Measurements from ENCODE around the gene DCTPP1. TPM values are rescaled to one million over a fixed set of nuclear protein-coding genes. Genes with fewer than 3 reads are reported as not detected.
"Not testable (repeated sequence)": the region's sequence is repeated elsewhere in the genome, so short reads cannot be mapped to it uniquely, and the experiment has no call there.

DCTPP1 gene
- 167 and 176 TPM in 2 replicates for total RNA-seq

DNA sequence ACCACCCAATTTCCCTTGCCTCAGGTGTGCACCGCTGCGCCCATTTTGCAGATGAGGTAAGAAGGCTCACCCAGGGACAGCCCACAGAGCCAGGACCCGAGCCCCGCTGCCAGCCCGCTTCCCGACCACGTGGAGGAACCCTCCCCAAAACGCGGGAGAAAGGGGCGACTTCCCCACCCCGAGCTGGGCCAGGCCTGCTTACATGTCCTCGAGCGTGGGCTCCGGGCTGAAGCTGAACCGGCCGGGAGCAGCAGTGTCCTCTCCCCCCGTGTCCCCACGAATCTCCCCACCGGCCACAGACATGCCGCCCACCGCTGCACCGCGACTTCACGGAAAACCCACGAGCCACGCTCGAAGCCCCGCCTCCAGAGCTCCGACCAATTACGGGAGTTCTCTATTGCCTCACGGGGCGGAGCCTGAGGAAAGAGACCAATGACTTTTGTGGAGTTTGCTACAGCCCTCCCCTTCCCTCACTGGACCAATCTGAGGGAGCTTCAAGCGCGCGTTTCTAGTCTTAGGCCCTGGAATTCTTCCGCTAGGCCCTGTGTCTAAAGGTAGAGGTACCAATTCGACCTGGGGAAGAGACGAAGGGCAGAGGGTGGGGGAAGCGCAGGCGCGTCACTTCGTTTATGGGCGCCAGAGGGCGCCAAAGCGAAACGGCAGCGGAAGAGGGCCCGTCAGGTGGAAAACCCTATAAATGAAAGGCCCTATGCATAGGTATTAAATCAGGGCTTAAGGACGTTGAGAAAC, at the start of gene DCTPP1:
DCTPP1 (minus strand) TSS at position 353 of the 750 bp plus-strand sequence; CDS start at position 303, 50 bp downstream.
- Mint-ChIP-seq H3K27me3 (no peaks in the 10 kb centered on the region), H3K4me1 (peaks cover 27% of the 10 kb centered on the region), H3K36me3 (ENCODE audit: low read depth) (peaks cover 32% of the 10 kb centered on the region), H3K4me3 (no peak within 1 kb of the TSS), H3K9me3 (no peaks in the 10 kb centered on the region), H3K27ac (no peak within 1 kb of the TSS)
- intact Hi-C loops (cut with micrococcal nuclease), result loop anchor here (1.0 to 5.0 kb wide), 9 partner anchors 15 to 198 kb away; partner anchors contain the start of genes ITGAL, SEPHS2, ZNF747 and ZNF785
- DNase-seq, result peak; percentile 99

DNA sequence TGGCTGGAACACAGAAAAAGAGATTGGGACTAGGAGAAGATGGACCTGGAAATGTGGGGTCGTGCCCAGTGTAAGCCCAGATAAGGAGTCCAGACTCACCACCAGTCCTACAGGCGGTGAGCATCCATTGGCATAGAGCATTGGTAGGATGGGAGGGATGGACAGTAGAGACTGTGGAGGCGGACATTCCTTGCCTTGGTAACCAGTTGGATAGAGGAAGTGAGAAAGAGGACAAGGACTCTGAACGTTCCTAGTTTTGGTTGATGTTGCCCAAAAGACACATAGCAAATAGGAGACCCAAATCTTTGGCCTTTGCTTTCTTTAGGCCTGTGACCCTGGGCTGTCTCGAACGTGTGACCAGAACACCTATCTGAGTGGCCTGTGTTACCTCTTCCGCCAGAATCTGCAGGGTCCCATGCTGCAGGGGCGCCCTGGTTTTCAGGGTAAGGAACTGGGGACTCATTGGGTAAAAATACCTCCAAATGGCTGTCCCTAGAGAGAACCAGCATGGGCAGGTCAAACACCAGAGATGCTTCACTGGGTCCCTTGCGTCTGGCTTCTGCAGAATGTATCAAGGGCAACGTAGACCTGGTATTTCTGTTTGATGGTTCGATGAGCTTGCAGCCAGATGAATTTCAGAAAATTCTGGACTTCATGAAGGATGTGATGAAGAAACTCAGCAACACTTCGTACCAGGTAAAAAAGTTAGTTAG, 49.1 kb upstream of the DCTPP1 start:
- H3K4me3 Mint-ChIP-seq, result no peak overlapping the region
- no peaks in the 10 kb centered on the region for H3K27me3 Mint-ChIP-seq
- no peak overlapping the region for H3K27ac Mint-ChIP-seq
- intact Hi-C loops (cut with micrococcal nuclease), result no loop called here
- H3K9me3 Mint-ChIP-seq, result no peaks in the 10 kb centered on the region
- peaks cover 82% of the 10 kb centered on the region for H3K36me3 Mint-ChIP-seq (ENCODE audit: low read depth)
- DNase-seq, result no peak
- peaks cover 52% of the 10 kb centered on the region for H3K4me1 Mint-ChIP-seq

DNA sequence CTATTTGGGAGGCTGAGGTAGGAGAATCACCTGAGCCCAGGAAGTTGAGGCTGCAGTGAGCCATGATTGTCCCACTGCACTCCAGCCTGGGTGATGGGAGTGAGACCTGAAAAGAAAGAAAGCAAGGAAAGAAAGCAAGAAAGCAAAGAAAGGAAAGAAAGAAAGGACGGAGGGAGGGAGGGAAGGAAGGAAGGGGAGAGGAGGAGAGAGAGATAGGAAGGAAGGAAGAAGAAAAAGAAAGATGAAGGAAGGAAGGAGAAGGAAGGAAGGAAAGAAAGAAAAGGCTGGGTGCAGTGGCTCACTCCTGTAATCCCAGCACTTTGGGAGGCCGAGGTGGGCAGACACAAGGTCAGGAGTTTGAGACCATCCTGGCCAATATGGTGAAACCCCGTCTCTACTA, 47.9 kb upstream of the DCTPP1 start:
- H3K27ac Mint-ChIP-seq, result peak overlapping the region; percentile 68
- H3K4me1 Mint-ChIP-seq, result peaks cover 57% of the 10 kb centered on the region
- H3K4me3 Mint-ChIP-seq, result peak overlapping the region; percentile 55
- H3K27me3 Mint-ChIP-seq; H3K9me3 Mint-ChIP-seq; intact Hi-C loops (cut with micrococcal nuclease); DNase-seq: not testable (repeated sequence)
- peaks cover 82% of the 10 kb centered on the region for H3K36me3 Mint-ChIP-seq (ENCODE audit: low read depth)

DNA sequence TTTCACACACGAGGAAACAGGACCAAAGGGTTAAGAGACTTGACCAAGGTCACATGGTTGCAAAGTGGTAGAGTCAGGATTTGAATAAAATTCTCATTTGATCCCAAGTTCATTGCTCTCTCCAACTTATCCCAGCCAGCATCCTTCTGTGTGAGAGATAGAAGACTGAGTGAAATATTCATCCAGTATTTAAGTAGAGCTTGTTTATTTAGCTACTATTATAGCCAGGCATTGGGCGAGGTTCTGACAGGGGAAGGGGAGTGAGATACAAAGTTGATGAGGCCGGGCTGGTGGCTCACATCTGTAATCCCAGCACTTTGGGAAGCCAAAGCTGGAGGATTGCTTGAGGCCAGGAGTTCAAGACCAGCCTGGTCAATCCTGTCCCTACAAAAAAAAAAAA, 47.2 kb upstream of the DCTPP1 start:
- peak overlapping the region; percentile 68 for H3K27ac Mint-ChIP-seq
- peaks cover 76% of the 10 kb centered on the region for H3K36me3 Mint-ChIP-seq (ENCODE audit: low read depth)
- H3K27me3 Mint-ChIP-seq, result no peaks in the 10 kb centered on the region
- intact Hi-C loops (cut with micrococcal nuclease), result no loop called here
- H3K4me3 Mint-ChIP-seq, result peak overlapping the region; percentile 55
- peaks cover 60% of the 10 kb centered on the region for H3K4me1 Mint-ChIP-seq
- H3K9me3 Mint-ChIP-seq, result no peaks in the 10 kb centered on the region
- no peak for DNase-seq

DNA sequence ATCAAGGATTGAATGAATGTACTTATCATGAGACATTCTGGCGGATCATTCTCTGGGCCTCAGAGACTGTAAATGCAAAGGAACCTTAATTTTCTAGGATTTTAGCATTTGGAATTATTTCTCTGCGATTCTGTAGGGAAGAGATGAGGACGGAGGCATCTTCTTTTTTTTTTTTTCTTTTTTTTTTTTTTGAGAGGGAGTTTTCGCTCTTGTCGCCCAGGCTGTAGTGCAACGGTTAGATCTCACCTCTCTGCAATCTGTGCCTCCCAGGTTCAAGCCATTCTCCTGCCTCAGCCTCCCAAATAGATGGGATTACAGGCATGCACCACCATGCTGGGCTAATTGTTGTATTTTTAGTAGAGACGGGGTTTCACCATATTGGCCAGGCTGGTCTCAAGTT, 44.9 kb upstream of the DCTPP1 start:
- peaks cover 60% of the 10 kb centered on the region for H3K4me1 Mint-ChIP-seq
- peak overlapping the region; percentile 100 for H3K4me3 Mint-ChIP-seq
- no peaks in the 10 kb centered on the region for H3K27me3 Mint-ChIP-seq
- intact Hi-C loops (cut with micrococcal nuclease), result loop anchor here (5.0 kb wide), 1 partner anchor 93 kb away; no protein-coding TSS in a partner anchor
- no peaks in the 10 kb centered on the region for H3K9me3 Mint-ChIP-seq
- no peak for DNase-seq
- peak overlapping the region; percentile 80 for H3K27ac Mint-ChIP-seq
- H3K36me3 Mint-ChIP-seq (ENCODE audit: low read depth), result peaks cover 57% of the 10 kb centered on the region

DNA sequence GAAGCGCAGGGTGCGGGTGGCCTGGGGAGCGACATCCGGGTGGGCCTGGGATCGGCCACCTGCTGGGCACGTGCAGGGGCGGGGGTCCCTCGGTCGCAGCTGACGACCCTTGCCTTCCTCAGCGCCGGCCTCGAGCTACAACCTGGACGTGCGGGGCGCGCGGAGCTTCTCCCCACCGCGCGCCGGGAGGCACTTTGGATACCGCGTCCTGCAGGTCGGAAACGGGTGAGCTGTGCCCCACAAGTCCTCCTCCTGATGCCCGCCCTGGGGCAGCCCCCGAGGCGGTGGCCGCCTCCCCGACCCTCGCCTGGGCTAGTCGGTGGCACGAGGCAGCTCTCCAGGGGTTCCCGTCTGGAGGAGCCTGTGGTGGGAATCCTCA, 44.2 kb upstream of the DCTPP1 start:
- H3K36me3 Mint-ChIP-seq (ENCODE audit: low read depth), result peaks cover 52% of the 10 kb centered on the region
- H3K27me3 Mint-ChIP-seq, result no peaks in the 10 kb centered on the region
- peaks cover 64% of the 10 kb centered on the region for H3K4me1 Mint-ChIP-seq

DNA sequence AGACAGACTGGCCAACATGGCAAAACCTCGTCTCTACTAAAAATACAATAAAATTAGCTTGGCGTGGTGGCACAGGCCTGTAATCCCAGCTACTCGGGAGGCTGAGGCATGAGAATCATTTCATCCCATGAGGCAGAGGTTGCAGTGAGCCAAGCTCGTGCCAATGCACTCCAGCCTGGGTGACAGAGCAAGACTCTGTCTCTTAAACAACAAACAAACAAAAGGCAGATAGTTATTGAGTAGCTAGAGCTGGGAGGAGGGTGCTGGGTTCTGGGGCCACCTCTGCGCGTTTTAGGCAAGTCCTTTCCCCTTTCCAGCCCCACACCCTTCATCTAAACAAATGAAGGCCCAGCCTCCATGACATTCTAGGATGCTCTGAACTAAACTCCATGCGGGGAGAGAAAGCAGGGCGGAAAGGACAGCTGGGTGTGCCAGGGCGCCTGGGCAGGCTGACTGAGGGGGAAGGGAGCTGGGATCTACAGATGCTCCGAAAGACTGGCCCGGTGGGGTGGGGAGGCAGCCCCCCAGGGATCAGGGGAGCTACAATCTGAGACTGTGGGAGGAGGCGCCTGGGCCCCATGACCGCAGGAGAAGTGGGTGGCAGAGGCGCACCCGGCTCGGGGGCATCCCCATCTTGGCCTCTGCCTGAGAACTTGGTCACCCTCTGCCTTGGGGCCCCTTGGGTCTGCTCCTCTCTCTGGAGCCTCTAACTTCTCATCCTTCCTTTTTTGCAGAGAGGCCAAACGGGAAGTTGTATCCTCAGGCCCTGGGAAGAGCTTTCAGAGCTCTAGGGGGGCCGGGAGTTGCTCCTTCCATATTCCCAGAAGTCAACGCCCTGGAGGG, 43.6 kb upstream of the DCTPP1 start:
- Mint-ChIP-seq H3K4me3 (peak overlapping the region; percentile 100), H3K36me3 (ENCODE audit: low read depth) (peaks cover 48% of the 10 kb centered on the region), H3K27me3 (no peaks in the 10 kb centered on the region), H3K4me1 (peaks cover 60% of the 10 kb centered on the region), H3K9me3 (no peaks in the 10 kb centered on the region), H3K27ac (peak overlapping the region; percentile 96)
- peak; percentile 81 for DNase-seq
- intact Hi-C loops (cut with micrococcal nuclease), result loop anchor here (2.0 to 5.0 kb wide), 4 partner anchors 15 to 94 kb away; partner anchors contain the start of genes ZNF747 and ZNF768

More for the DNA sequence above, 44.2 kb upstream of the DCTPP1 start:
- peak overlapping the region; percentile 96 for H3K27ac Mint-ChIP-seq
- no peaks in the 10 kb centered on the region for H3K9me3 Mint-ChIP-seq
- DNase-seq, result no peak
- intact Hi-C loops (cut with micrococcal nuclease), result loop anchor here (5.0 kb wide), 1 partner anchor 93 kb away; no protein-coding TSS in a partner anchor
- H3K4me3 Mint-ChIP-seq, result peak overlapping the region; percentile 100

DNA sequence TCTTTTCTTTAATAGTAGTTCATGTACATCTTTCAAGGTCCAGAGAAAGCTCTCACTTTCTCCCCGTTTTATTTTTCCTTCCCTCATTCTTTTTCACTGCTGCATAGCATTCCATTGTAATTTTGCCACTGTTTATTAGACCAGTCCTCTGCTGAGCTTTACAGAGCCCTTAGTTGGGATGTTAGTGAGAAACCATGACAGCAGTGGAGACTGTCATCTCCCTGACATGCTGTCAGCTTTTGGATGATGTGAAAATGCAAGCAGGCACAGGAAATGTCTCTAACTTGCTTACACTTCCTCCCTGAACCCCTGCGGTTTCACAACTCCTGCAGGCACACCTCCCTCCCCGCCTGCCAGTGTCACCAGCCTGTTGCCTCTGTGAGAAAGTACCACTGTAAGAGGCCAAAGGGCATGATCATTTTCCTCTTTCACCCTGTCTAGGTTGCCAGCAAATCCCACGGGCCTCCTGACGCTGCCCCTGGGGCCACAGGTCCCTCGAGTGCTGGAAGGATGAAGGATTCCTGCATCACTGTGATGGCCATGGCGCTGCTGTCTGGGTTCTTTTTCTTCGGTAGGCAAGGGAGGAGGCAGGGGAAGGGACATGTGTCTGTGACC, 42.6 kb upstream of the DCTPP1 start, which contains the start of gene ITGAL:
ITGAL (plus strand) TSS at position 415 of the 615 bp plus-strand sequence; CDS start at position 511, 96 bp downstream.
- DNase-seq, result peak; percentile 95
- Mint-ChIP-seq H3K4me1 (peaks cover 57% of the 10 kb centered on the region), H3K4me3 (peak within 1 kb of the TSS; percentile 100), H3K9me3 (no peaks in the 10 kb centered on the region), H3K27me3 (no peaks in the 10 kb centered on the region), H3K36me3 (ENCODE audit: low read depth) (peaks cover 41% of the 10 kb centered on the region), H3K27ac (peak within 1 kb of the TSS; percentile 96)
- intact Hi-C loops (cut with micrococcal nuclease), result loop anchor here (1.0 to 5.0 kb wide), 6 partner anchors 16 to 95 kb away; partner anchors contain the start of genes DCTPP1, ZNF747 and ZNF768

DNA sequence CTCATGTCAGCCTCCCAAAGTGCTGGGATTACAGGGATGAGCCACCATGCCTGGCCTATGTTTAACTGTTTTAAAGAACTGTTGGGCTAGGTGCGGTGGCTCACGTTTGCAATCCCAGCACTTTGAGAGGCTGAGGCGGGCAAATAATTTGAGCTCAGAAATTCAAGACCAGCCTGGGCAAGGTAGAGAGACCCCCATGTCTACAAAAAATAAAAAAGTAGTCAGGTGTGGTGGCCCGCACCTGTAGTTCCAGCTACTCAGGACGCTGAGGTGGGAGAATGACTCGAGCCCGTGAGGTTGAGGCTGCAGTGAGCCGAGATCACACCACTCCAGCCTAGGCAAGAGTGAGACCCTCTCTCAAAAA, 40.8 kb upstream of the DCTPP1 start:
- H3K27me3 Mint-ChIP-seq, result no peaks in the 10 kb centered on the region
- H3K4me3 Mint-ChIP-seq, result no peak overlapping the region
- peak overlapping the region; percentile 88 for H3K27ac Mint-ChIP-seq
- H3K4me1 Mint-ChIP-seq, result peaks cover 57% of the 10 kb centered on the region
- intact Hi-C loops (cut with micrococcal nuclease), result loop anchor here (5.0 kb wide), 1 partner anchor 97 kb away; no protein-coding TSS in a partner anchor
- H3K9me3 Mint-ChIP-seq, result no peaks in the 10 kb centered on the region
- H3K36me3 Mint-ChIP-seq (ENCODE audit: low read depth), result peaks cover 25% of the 10 kb centered on the region
- DNase-seq, result no peak

DNA sequence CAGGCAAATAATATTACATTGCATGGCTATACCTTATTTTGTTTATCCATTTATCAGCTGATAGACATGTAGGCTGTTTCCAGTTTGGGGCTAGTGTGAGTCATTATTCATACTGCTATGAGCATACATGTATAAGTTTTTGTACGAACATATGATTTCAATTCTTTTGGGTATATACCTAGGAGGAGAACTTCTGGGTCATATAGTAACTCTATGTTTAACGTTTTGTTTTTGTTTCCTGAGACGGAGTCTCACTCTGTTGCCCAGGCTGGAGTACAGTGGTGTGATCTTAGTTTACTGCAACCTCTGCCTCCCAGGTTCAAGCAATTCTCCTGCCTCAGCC, 40.3 kb upstream of the DCTPP1 start:
- Mint-ChIP-seq H3K36me3 (ENCODE audit: low read depth) (peaks cover 20% of the 10 kb centered on the region), H3K27ac (peak overlapping the region; percentile 88), H3K4me3 (peak overlapping the region; percentile 34), H3K27me3 (no peaks in the 10 kb centered on the region), H3K4me1 (peaks cover 54% of the 10 kb centered on the region), H3K9me3 (no peaks in the 10 kb centered on the region)
- intact Hi-C loops (cut with micrococcal nuclease), result loop anchor here (5.0 kb wide), 1 partner anchor 97 kb away; no protein-coding TSS in a partner anchor
- DNase-seq, result no peak

DNA sequence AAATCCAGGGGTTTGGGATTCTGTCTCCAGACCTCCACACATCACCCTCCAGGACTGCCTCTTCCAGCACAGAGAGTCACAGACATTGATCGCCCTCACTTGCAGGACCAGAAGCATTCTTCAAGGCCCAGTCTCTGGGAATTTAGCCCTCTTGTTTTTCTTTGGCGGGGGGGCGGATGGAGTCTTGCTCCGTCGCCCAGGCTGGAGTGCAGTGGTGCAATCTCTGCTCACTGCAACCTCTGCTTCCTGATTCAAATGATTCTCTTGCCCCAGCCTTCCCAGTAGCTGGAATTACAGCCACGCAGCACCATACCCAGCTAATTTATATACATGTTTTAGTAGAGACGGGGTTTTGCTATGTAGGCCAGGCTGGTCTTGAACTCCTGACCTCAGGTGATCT, 34.2 kb upstream of the DCTPP1 start:
- no peak for DNase-seq
- peaks cover 41% of the 10 kb centered on the region for H3K4me1 Mint-ChIP-seq
- H3K27me3 Mint-ChIP-seq, result no peaks in the 10 kb centered on the region
- H3K4me3 Mint-ChIP-seq, result no peak overlapping the region
- peaks cover 2% of the 10 kb centered on the region for H3K36me3 Mint-ChIP-seq (ENCODE audit: low read depth)
- intact Hi-C loops (cut with micrococcal nuclease), result no loop called here
- H3K9me3 Mint-ChIP-seq, result no peaks in the 10 kb centered on the region
- no peak overlapping the region for H3K27ac Mint-ChIP-seq

DNA sequence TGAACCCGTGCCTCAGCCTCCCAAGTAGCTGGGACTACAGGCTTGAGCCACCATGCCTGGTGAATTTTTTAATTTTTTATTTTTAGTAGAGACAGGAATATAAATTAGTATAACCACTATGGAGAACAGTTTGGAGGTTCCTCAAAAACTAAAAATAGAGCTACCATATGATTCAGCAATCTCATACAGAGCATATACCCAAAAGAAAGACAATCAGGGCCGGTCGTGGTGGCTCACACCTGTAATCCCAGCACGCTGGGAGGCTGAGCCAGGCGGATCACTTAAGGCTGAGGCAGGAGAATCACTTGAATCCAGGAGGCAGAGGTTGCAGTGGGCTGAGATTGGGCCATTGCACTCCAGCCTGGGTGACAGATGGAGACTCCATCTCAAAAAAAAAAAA, 31.6 kb upstream of the DCTPP1 start:
- DNase-seq; H3K36me3 Mint-ChIP-seq (ENCODE audit: low read depth); H3K9me3 Mint-ChIP-seq; intact Hi-C loops (cut with micrococcal nuclease); H3K27me3 Mint-ChIP-seq; H3K4me3 Mint-ChIP-seq: not testable (repeated sequence)
- Mint-ChIP-seq H3K4me1 (peaks cover 61% of the 10 kb centered on the region), H3K27ac (peak overlapping the region; percentile 79)

DNA sequence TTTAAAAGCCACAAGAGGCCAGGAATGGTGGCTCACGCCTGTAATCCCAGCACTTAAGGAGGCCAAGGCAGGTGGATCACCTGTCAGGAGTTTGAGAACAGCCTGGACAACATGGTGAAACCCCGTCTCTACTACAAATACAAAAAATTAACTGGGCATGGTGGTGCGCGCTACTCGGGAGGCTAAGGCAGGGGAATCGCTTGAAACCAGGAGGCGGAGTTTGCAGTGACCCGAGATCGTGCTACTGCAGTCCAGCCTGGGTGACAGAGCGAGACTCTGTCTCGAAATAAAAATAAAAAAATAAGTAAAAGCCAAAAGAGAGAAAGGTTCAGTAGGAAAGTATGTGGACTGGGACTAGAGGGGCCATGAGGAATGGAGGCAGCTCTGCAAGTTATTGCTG, 29.6 kb upstream of the DCTPP1 start:
- no peaks in the 10 kb centered on the region for H3K9me3 Mint-ChIP-seq
- intact Hi-C loops (cut with micrococcal nuclease), result loop anchor here (1.0 kb wide), 2 partner anchors 12 to 25 kb away; no protein-coding TSS in a partner anchor
- peak overlapping the region; percentile 95 for H3K27ac Mint-ChIP-seq
- H3K27me3 Mint-ChIP-seq, result no peaks in the 10 kb centered on the region
- H3K4me3 Mint-ChIP-seq, result peak overlapping the region; percentile 75
- H3K4me1 Mint-ChIP-seq, result peaks cover 65% of the 10 kb centered on the region
- DNase-seq, result no peak
- H3K36me3 Mint-ChIP-seq (ENCODE audit: low read depth), result peaks cover 2% of the 10 kb centered on the region

Data from activated CD4-positive, alpha-beta T cell treated with anti-CD3 and anti-CD28 coated beads, Interleukin-2, amount 10 ng/mL, durations not matched to agents 24 days and 14 days (primary cell).